ENCODE data around the gene NEU3. TPM values are rescaled to one million over a fixed set of nuclear protein-coding genes. Genes with fewer than 3 reads are reported as not detected.

Gene NEU3
- total RNA-seq, 5 donors from 2014 or later (not counting 1 experiment from before 2014, with no cell fraction given), result 12.4 to 18.0 (median 13.0) TPM

DNA sequence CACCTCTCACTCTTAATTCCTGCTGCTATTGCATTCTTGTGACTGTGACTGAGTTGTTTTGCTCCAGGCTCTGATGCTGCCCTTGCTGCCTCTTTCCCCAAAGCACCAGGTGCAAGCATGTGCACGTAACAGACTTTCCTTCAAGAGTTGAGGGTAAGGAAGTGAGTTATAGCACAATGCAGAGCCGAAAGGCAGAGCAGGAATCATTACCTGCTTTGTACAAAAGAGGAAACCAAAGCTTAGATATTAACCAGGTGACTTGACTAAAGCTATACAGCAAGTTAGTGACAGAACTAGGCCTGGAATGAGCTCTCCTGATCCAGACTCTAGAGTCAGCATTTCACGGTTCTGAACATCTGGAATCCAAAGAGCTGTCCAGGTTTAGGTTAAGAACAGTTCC is 33.6 kb downstream of the NEU3 start:
- ATAC-seq (replicated peaks in 1 of 4) (no peak), DNase-seq (no peak)
- Mint-ChIP-seq H3K4me1 (no peaks in the 10 kb centered on the region), H3K27ac (no peak overlapping the region), H3K9me3 (peaks cover 5 to 6% (median 5%) of the 10 kb centered on the region in 3 donors), H3K4me3 (no peak overlapping the region), H3K36me3 (peaks cover 10% of the 10 kb centered on the region), H3K27me3 (no peaks in the 10 kb centered on the region)
- Histone ChIP-seq H3K27me3 (replicated peaks in 1 of 2; ENCODE audit: control insufficient read depth in 2 of 2, extremely low read depth in 1 of 2, insufficient read depth in 2 of 2, low read length in 1 of 2) (no peaks in the 10 kb centered on the region), H3K4me3 (ENCODE audit: control insufficient read depth in 1 of 2, extremely low read depth in 1 of 2, low read length in 1 of 2) (no peak overlapping the region), H3K4me1 (ENCODE audit: control insufficient read depth in 1 of 2, extremely low read depth in 1 of 2, insufficient read depth in 2 of 2, low read length in 2 of 2) (no peaks in the 10 kb centered on the region), H3K27ac (ENCODE audit: low read length) (no peak overlapping the region), H3K9me3 (no peaks in the 10 kb centered on the region), H3K36me3 (ENCODE audit: control insufficient read depth in 2 of 2, extremely low read depth in 1 of 2, insufficient read depth in 1 of 2, low read length in 1 of 2) (no peaks in the 10 kb centered on the region)
- ChIA-PET POLR2A (no interaction called here), CTCF (interaction anchor here (0.6 to 2.6 kb wide), 10 partner anchors 8 to 338 kb away, joined by 3 to 22 read pairs (median 4); no protein-coding TSS in a partner anchor)
- 100% methylated on average over 2 of the region's 3 CpGs for WGBS (ENCODE audit: insufficient coverage)

DNA sequence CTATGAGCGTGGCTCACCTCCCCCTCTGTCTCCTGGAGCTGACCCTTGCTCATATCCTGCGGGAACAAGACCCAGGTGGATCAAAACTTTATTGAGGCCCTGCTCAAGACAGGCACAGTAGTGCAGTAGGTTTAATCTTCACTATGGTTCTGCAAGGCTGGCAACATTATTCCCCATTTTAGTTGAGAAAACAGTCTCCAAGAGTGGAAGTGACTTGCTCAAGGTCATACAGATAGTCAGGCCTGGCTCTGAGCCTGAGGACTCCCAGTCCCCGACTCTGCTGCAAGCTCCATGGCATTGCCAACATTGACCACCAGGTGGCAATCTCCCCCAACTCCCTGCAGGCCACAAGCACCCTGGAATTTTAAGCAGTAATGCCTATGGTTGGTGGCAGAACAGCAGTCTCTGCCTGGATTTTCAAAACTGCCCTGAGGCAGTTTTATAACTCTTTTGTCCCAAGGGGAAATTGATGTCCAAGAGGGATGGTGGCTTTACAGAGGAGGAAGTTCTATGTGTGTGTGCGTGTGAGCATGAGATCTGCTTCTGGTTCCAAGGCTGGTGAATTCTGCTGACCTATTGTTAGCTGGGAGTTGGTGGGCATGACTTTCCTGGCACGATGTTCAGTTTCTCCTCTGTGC is 34.1 kb downstream of the NEU3 start:
- Histone ChIP-seq H3K9me3 (no peaks in the 10 kb centered on the region), H3K27ac (ENCODE audit: low read length) (no peak overlapping the region), H3K4me1 (ENCODE audit: control insufficient read depth in 1 of 2, extremely low read depth in 1 of 2, insufficient read depth in 2 of 2, low read length in 2 of 2) (no peaks in the 10 kb centered on the region), H3K36me3 (ENCODE audit: control insufficient read depth in 2 of 2, extremely low read depth in 1 of 2, insufficient read depth in 1 of 2, low read length in 1 of 2) (no peaks in the 10 kb centered on the region), H3K27me3 (replicated peaks in 1 of 2; ENCODE audit: control insufficient read depth in 2 of 2, extremely low read depth in 1 of 2, insufficient read depth in 2 of 2, low read length in 1 of 2) (no peaks in the 10 kb centered on the region), H3K4me3 (ENCODE audit: control insufficient read depth in 1 of 2, extremely low read depth in 1 of 2, low read length in 1 of 2) (no peak overlapping the region)
- no peaks in the 10 kb centered on the region for H3K4me1 Mint-ChIP-seq
- peaks cover 5 to 6% (median 5%) of the 10 kb centered on the region in 3 donors for H3K9me3 Mint-ChIP-seq
- H3K36me3 Mint-ChIP-seq, result peaks cover 10% of the 10 kb centered on the region
- ATAC-seq (replicated peaks in 1 of 4) (peak; percentile 75 to 89 (median 84)), DNase-seq (peak; percentile 30 to 83 (median 62))
- CTCF ChIA-PET, result interaction anchor here (0.6 to 2.6 kb wide), 10 partner anchors 9 to 338 kb away, joined by 3 to 22 read pairs (median 4); no protein-coding TSS in a partner anchor
- H3K27me3 Mint-ChIP-seq, result no peaks in the 10 kb centered on the region
- POLR2A ChIA-PET, result no interaction called here
- no peak overlapping the region for H3K27ac Mint-ChIP-seq
- no peak overlapping the region for H3K4me3 Mint-ChIP-seq
- 50% methylated on average over 2 of the region's 5 CpGs for WGBS (ENCODE audit: insufficient coverage)

DNA sequence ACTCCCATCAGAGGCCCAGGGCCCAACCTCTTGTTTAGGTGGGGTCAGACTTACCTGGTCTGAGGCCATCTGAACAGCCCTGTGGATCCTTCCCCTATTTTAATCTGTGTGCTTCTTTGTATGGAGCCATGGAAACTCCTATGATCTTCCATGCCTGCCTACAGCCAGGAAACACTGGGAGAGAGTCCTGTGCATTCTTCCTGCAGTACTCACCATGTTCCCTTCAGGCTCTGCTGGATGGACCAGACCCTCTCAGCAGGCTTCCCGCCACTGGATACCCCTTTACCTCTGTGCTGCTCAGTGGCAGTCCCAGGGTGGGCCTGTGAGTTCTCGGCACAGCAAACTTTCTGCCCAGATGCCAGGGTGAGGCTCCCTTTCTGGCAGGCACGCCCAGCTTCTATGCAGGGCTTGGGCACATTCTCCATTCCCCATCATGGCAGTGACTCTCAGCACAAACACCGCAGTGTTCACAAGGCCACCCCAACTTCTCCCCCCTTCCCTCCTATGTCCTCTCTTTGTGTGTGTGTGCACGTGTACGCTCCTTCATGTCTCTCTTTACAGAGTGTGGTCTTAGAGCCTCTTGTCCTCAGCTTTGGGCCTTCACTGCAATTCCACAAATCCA is 34.8 kb downstream of the NEU3 start:
- CTCF ChIA-PET, result interaction anchor here (1.0 to 2.6 kb wide), 4 partner anchors 218 to 225 kb away, joined by 3 to 22 read pairs (median 4); no protein-coding TSS in a partner anchor
- DNase-seq (no peak), ATAC-seq (replicated peaks in 1 of 4) (no peak)
- Histone ChIP-seq H3K36me3 (ENCODE audit: control insufficient read depth in 2 of 2, extremely low read depth in 1 of 2, insufficient read depth in 1 of 2, low read length in 1 of 2) (no peaks in the 10 kb centered on the region), H3K27ac (ENCODE audit: low read length) (no peak overlapping the region), H3K27me3 (replicated peaks in 1 of 2; ENCODE audit: control insufficient read depth in 2 of 2, extremely low read depth in 1 of 2, insufficient read depth in 2 of 2, low read length in 1 of 2) (no peaks in the 10 kb centered on the region), H3K4me1 (ENCODE audit: control insufficient read depth in 1 of 2, extremely low read depth in 1 of 2, insufficient read depth in 2 of 2, low read length in 2 of 2) (no peaks in the 10 kb centered on the region), H3K9me3 (no peaks in the 10 kb centered on the region), H3K4me3 (ENCODE audit: control insufficient read depth in 1 of 2, extremely low read depth in 1 of 2, low read length in 1 of 2) (no peak overlapping the region)
- H3K36me3 Mint-ChIP-seq, result peaks cover 4% of the 10 kb centered on the region
- no peak overlapping the region for H3K4me3 Mint-ChIP-seq
- H3K4me1 Mint-ChIP-seq, result no peaks in the 10 kb centered on the region
- 93% methylated on average over 5 of the region's 6 CpGs for WGBS (ENCODE audit: insufficient coverage)
- POLR2A ChIA-PET, result no interaction called here
- no peaks in the 10 kb centered on the region for H3K27me3 Mint-ChIP-seq
- H3K27ac Mint-ChIP-seq, result no peak overlapping the region
- peaks cover 4% of the 10 kb centered on the region in 3 donors for H3K9me3 Mint-ChIP-seq

DNA sequence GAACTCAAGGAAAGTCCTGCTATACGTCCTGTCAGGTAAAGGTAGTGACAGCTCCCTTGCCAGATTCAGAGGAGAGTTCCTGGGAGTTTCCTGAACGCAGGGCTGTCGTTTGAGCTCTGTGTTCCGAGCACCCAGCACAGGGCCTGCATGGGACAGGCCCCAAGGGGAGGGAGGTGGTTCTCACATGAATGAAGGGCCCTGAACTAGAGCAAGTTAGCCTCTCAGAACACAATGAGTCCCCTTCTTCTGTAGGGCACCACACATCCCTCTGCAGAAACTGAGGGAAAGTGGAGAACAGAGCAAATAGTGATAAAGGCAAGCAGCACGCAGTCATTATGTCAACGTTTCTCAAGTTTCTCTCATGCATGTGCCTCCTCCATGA is 35.3 kb downstream of the NEU3 start:
- H3K36me3 Mint-ChIP-seq, result no peaks in the 10 kb centered on the region
- no peak overlapping the region for H3K27ac Mint-ChIP-seq
- Histone ChIP-seq H3K27ac (ENCODE audit: low read length) (no peak overlapping the region), H3K36me3 (ENCODE audit: control insufficient read depth in 2 of 2, extremely low read depth in 1 of 2, insufficient read depth in 1 of 2, low read length in 1 of 2) (no peaks in the 10 kb centered on the region), H3K9me3 (no peaks in the 10 kb centered on the region), H3K4me1 (ENCODE audit: control insufficient read depth in 1 of 2, extremely low read depth in 1 of 2, insufficient read depth in 2 of 2, low read length in 2 of 2) (no peaks in the 10 kb centered on the region), H3K4me3 (ENCODE audit: control insufficient read depth in 1 of 2, extremely low read depth in 1 of 2, low read length in 1 of 2) (no peak overlapping the region), H3K27me3 (replicated peaks in 1 of 2; ENCODE audit: control insufficient read depth in 2 of 2, extremely low read depth in 1 of 2, insufficient read depth in 2 of 2, low read length in 1 of 2) (no peaks in the 10 kb centered on the region)
- ChIA-PET POLR2A (no interaction called here), CTCF (interaction anchor here in 1 of 2 donors (2.6 kb wide), 1 partner anchor 225 kb away, joined by 22 read pairs; no protein-coding TSS in a partner anchor)
- no peak for ATAC-seq (replicated peaks in 1 of 4)
- WGBS (ENCODE audit: insufficient coverage), result 84% methylated on average over 2 of the region's 6 CpGs
- DNase-seq, result no peak
- H3K27me3 Mint-ChIP-seq, result no peaks in the 10 kb centered on the region
- H3K9me3 Mint-ChIP-seq, result no peaks in the 10 kb centered on the region
- no peak overlapping the region for H3K4me3 Mint-ChIP-seq
- no peaks in the 10 kb centered on the region for H3K4me1 Mint-ChIP-seq

DNA sequence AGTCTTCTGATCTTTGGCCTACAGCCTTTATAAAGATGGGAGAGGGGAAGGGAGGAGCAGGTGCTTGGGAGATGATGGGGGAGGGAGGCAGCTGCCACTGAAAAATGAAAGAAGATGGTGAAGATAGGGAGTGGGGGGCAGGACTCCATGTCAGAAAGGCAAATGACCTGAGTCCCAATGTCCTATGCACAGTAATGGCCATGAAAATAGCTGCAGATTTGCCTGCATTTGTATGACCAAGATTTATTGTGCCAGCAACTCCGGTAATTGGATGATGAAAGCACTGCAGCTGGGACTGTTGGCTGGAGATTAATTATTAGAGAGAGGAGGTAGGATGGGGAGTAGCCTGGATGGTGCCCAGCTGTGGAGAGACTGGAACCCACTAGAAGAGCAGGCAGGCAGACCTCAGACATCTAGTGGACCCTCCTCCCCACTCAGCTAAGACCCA is 36.1 kb downstream of the NEU3 start:
- Histone ChIP-seq H3K36me3 (ENCODE audit: control insufficient read depth in 2 of 2, extremely low read depth in 1 of 2, insufficient read depth in 1 of 2, low read length in 1 of 2) (no peaks in the 10 kb centered on the region), H3K27ac (ENCODE audit: low read length) (no peak overlapping the region), H3K4me3 (ENCODE audit: control insufficient read depth in 1 of 2, extremely low read depth in 1 of 2, low read length in 1 of 2) (no peak overlapping the region), H3K9me3 (no peaks in the 10 kb centered on the region), H3K4me1 (ENCODE audit: control insufficient read depth in 1 of 2, extremely low read depth in 1 of 2, insufficient read depth in 2 of 2, low read length in 2 of 2) (no peaks in the 10 kb centered on the region), H3K27me3 (replicated peaks in 1 of 2; ENCODE audit: control insufficient read depth in 2 of 2, extremely low read depth in 1 of 2, insufficient read depth in 2 of 2, low read length in 1 of 2) (no peaks in the 10 kb centered on the region)
- Mint-ChIP-seq H3K27me3 (no peaks in the 10 kb centered on the region), H3K9me3 (no peaks in the 10 kb centered on the region), H3K36me3 (no peaks in the 10 kb centered on the region), H3K4me1 (no peaks in the 10 kb centered on the region), H3K27ac (no peak overlapping the region), H3K4me3 (no peak overlapping the region)
- CTCF ChIA-PET, result interaction anchor here in 1 of 2 donors (0.7 to 1.3 kb wide), 2 partner anchors 23 to 180 kb away, joined by 3 to 4 read pairs; no protein-coding TSS in a partner anchor
- ATAC-seq (replicated peaks in 1 of 4), result no peak
- POLR2A ChIA-PET, result no interaction called here
- DNase-seq, result no peak
- 100% methylated on average over 1 of the region's 1 CpG for whole genome bisulfite sequencing (ENCODE audit: insufficient coverage)

DNA sequence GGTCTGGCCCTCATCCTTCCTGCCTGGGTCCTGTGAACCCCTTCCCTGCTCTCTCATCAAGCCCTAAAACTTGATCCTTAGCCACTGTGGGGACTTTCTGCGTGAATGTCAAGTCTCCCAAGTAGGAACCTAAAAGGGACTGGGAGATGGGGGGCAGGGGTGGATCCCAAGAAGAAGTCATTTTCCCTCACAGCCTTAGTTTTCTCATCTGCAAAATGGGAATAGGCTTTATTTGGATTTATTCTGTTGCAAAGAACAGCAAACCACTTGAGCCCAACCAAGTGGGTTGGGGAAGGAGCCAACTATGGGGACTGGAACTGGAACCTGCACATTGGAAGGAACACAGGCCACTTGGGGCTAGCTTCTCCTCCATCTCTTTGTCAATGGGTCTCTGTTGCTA is 36.8 kb downstream of the NEU3 start:
- Mint-ChIP-seq H3K9me3 (no peaks in the 10 kb centered on the region), H3K27ac (no peak overlapping the region), H3K4me1 (no peaks in the 10 kb centered on the region), H3K36me3 (no peaks in the 10 kb centered on the region), H3K4me3 (no peak overlapping the region), H3K27me3 (no peaks in the 10 kb centered on the region)
- ATAC-seq (replicated peaks in 1 of 4) (no peak), DNase-seq (no peak)
- H3K9me3 ChIP-seq, result no peaks in the 10 kb centered on the region
- no peaks in the 10 kb centered on the region for H3K4me1 ChIP-seq (ENCODE audit: control insufficient read depth in 1 of 2, extremely low read depth in 1 of 2, insufficient read depth in 2 of 2, low read length in 2 of 2)
- ChIA-PET POLR2A (no interaction called here), CTCF (interaction anchor here in 1 of 2 donors (0.7 to 1.3 kb wide), 2 partner anchors 24 to 179 kb away, joined by 3 to 4 read pairs; no protein-coding TSS in a partner anchor)
- no peaks in the 10 kb centered on the region for H3K27me3 ChIP-seq (replicated peaks in 1 of 2; ENCODE audit: control insufficient read depth in 2 of 2, extremely low read depth in 1 of 2, insufficient read depth in 2 of 2, low read length in 1 of 2)
- H3K27ac ChIP-seq (ENCODE audit: low read length), result no peak overlapping the region
- no peaks in the 10 kb centered on the region for H3K36me3 ChIP-seq (ENCODE audit: control insufficient read depth in 2 of 2, extremely low read depth in 1 of 2, insufficient read depth in 1 of 2, low read length in 1 of 2)
- WGBS (ENCODE audit: insufficient coverage), result no CpG with 5 or more reads among the region's 1 CpG
- no peak overlapping the region for H3K4me3 ChIP-seq (ENCODE audit: control insufficient read depth in 1 of 2, extremely low read depth in 1 of 2, low read length in 1 of 2)
